Hepatocyte (in vitro differentiated cells): ENCODE data around the gene RIT2. TPM values are rescaled to one million over a fixed set of nuclear protein-coding genes. Genes with fewer than 3 reads are reported as not detected.

Experiments used
- DNase-seq: peaks from one replicate; pipeline ENCODE4 v3.0.0-alpha.2; 2016; ENCODE audit warnings: low spot score
- H2AFZ ChIP-seq: fragments of 200-600 bp; sonication (generic); 2 replicates; pipeline ENCODE4 v1.6.0; 2016; ENCODE audit warnings: antibody characterized with exemption, mild to moderate bottlenecking
- H3K27ac ChIP-seq: fragments of 200-600 bp; sonication (generic); 2 replicates; pipeline ENCODE4 v1.5.1; 2016; ENCODE audit warnings: mild to moderate bottlenecking
- H3K27me3 ChIP-seq: fragments of 200-600 bp; sonication (generic); 2 replicates; pipeline ENCODE4 v1.6.1; 2016
- H3K36me3 ChIP-seq: fragments of 200-600 bp; sonication (generic); replicated peaks from 2 replicates; pipeline ENCODE4 v1.5.1; 2016; ENCODE audit warnings: low read depth; ENCODE audit not compliant: insufficient read depth
- H3K4me1 ChIP-seq: fragments of 200-600 bp; sonication (generic); 2 replicates; pipeline ENCODE4 v1.5.1; 2016; ENCODE audit warnings: mild to moderate bottlenecking, moderate library complexity; ENCODE audit not compliant: insufficient read depth
- H3K4me2 ChIP-seq: fragments of 200-600 bp; sonication (generic); 2 replicates; pipeline ENCODE4 v1.6.0; 2016
- H3K4me3 ChIP-seq: fragments of 200-600 bp; sonication (generic); 2 replicates; pipeline ENCODE4 v1.5.1; 2016; ENCODE audit warnings: mild to moderate bottlenecking
- H3K79me2 ChIP-seq: fragments of 200-600 bp; sonication (generic); 2 replicates; pipeline ENCODE4 v1.6.0; 2017; ENCODE audit warnings: mild to moderate bottlenecking
- H3K9me2 ChIP-seq: fragments of 200-600 bp; sonication (generic); replicated peaks from 2 replicates; pipeline ENCODE4 v1.6.0; 2017; ENCODE audit warnings: mild to moderate bottlenecking; ENCODE audit not compliant: insufficient read depth
- H3K9me3 ChIP-seq: fragments of 200-600 bp; sonication (generic); 2 replicates; pipeline ENCODE4 v1.5.1; 2016; ENCODE audit warnings: low read depth, mild to moderate bottlenecking
- H4K20me1 ChIP-seq: fragments of 200-600 bp; sonication (generic); 2 replicates; pipeline ENCODE4 v1.6.0; 2016; ENCODE audit warnings: mild to moderate bottlenecking; ENCODE audit not compliant: insufficient read depth, poor library complexity, severe bottlenecking
- CTCF ChIP-seq: fragments of 200-600 bp; sonication (generic); IDR thresholded peaks from 2 replicates; pipeline ENCODE4 v1.5.1; 2016; ENCODE audit warnings: antibody characterized with exemption, mild to moderate bottlenecking; ENCODE audit not compliant: poor library complexity
- EZH2 ChIP-seq: fragments of 200-600 bp; sonication (generic); IDR thresholded peaks from 2 replicates; pipeline ENCODE4 v1.6.1; 2016; ENCODE audit warnings: antibody characterized with exemption, mild to moderate bottlenecking, borderline replicate concordance
- EZH2phosphoT487 ChIP-seq: fragments of 200-600 bp; sonication (generic); IDR thresholded peaks from one replicate; pipeline ENCODE4 v1.6.1; 2018; ENCODE audit warnings: antibody characterized with exemption, mild to moderate bottlenecking, low read depth, moderate library complexity; ENCODE audit not compliant: unreplicated experiment, severe bottlenecking
- WGBS: methylation state at CpG from one replicate; pipeline ENCODE4 v1.1.6; 2016; ENCODE audit warnings: low lambda C conversion rate; ENCODE audit errors: missing lambda C conversion rate; 5-methylcytosine and 5-hydroxymethylcytosine counted together
- polyA plus RNA-seq: library from polyadenylated mRNA; unstranded; fragments of >200 nt; fragmentation: Nextera tagmentation; extraction: Ambion mirVana; gene quantifications from 2 replicates; pipeline ENCODE4 v1.2.1, GENCODE V29; 2016
- total RNA-seq: library from RNA; depleted of rRNA; stranded (reverse); fragments of >200 nt; gene quantifications from 2 replicates; pipeline ENCODE4 v1.2.3, GENCODE V29; 2014

Gene RIT2
- total and polyA plus RNA-seq, 2 experiments from 2014 or later = not detected

- 85% methylated on average over 4 of the region's 4 CpGs for WGBS
- TF ChIP-seq CTCF (no peak), EZH2phosphoT487 (no peak), EZH2 (no peak)
Measured at GRCh38 chr18:43108469-43108868, 7.0 kb downstream of the RIT2 start.

GRCh38 chr18:43093646-43094045, 21.8 kb downstream of the RIT2 start:
- no peaks in the 10 kb centered on the region for H4K20me1 ChIP-seq
- no peaks in the 10 kb centered on the region for H3K4me1 ChIP-seq
- no peak overlapping the region for H3K4me2 ChIP-seq
- 95% methylated on average over 2 of the region's 2 CpGs for WGBS
- H3K9me3 ChIP-seq = no peaks in the 10 kb centered on the region
- DNase-seq = no peak
- TF ChIP-seq CTCF (no peak), EZH2 (no peak), EZH2phosphoT487 (no peak)
- no peaks in the 10 kb centered on the region for H3K36me3 ChIP-seq
- no peak overlapping the region for H3K4me3 ChIP-seq
- H3K27me3 ChIP-seq = no peaks in the 10 kb centered on the region
- no peaks in the 10 kb centered on the region for H3K79me2 ChIP-seq
- no peaks in the 10 kb centered on the region for H3K9me2 ChIP-seq
- no peak overlapping the region for H3K27ac ChIP-seq
- no peak overlapping the region for H2AFZ ChIP-seq

More at GRCh38 chr18:43108469-43108868, 7.0 kb downstream of the RIT2 start:
- H3K4me1 ChIP-seq = no peaks in the 10 kb centered on the region
- H3K9me2 ChIP-seq = no peaks in the 10 kb centered on the region
- DNase-seq = no peak
- H4K20me1 ChIP-seq = no peaks in the 10 kb centered on the region
- H3K4me3 ChIP-seq = no peak overlapping the region
- H3K4me2 ChIP-seq = no peak overlapping the region
- H3K79me2 ChIP-seq = no peaks in the 10 kb centered on the region
- H3K36me3 ChIP-seq = no peaks in the 10 kb centered on the region
- H2AFZ ChIP-seq = no peak overlapping the region
- no peak overlapping the region for H3K27ac ChIP-seq
- H3K9me3 ChIP-seq = no peaks in the 10 kb centered on the region
- no peaks in the 10 kb centered on the region for H3K27me3 ChIP-seq

- H3K79me2 ChIP-seq = no peaks in the 10 kb centered on the region
- H3K27me3 ChIP-seq = no peaks in the 10 kb centered on the region
- no peak overlapping the region for H2AFZ ChIP-seq
- no peak overlapping the region for H3K4me3 ChIP-seq
- H3K27ac ChIP-seq = no peak overlapping the region
- no peak overlapping the region for H3K4me2 ChIP-seq
- no peaks in the 10 kb centered on the region for H3K9me2 ChIP-seq
- H3K9me3 ChIP-seq = no peaks in the 10 kb centered on the region
- no peak for DNase-seq
- no peak for TF ChIP-seq EZH2phosphoT487
- H3K36me3 ChIP-seq = no peaks in the 10 kb centered on the region
- H4K20me1 ChIP-seq = no peaks in the 10 kb centered on the region
- no peaks in the 10 kb centered on the region for H3K4me1 ChIP-seq
- 89% methylated on average over 5 of the region's 5 CpGs for WGBS
Measured at GRCh38 chr18:43092539-43092938, 22.9 kb downstream of the RIT2 start.

GRCh38 chr18:43081396-43081795, 34.1 kb downstream of the RIT2 start:
- H3K4me3 ChIP-seq = no peak overlapping the region
- H3K36me3 ChIP-seq = no peaks in the 10 kb centered on the region
- H3K9me2 ChIP-seq = no peaks in the 10 kb centered on the region
- H3K4me1 ChIP-seq = no peaks in the 10 kb centered on the region
- H3K27me3 ChIP-seq = no peaks in the 10 kb centered on the region
- no peaks in the 10 kb centered on the region for H3K79me2 ChIP-seq
- no peak overlapping the region for H2AFZ ChIP-seq
- DNase-seq = no peak
- no peak overlapping the region for H3K27ac ChIP-seq
- H3K9me3 ChIP-seq = no peaks in the 10 kb centered on the region
- H4K20me1 ChIP-seq = no peaks in the 10 kb centered on the region
- no peak overlapping the region for H3K4me2 ChIP-seq
- TF ChIP-seq EZH2phosphoT487 (no peak), CTCF (no peak), EZH2 (no peak)
